ENCODE data around the gene ST6GALNAC1.

- TF ChIP-seq RBBP5 (IDR thresholded peaks at IDR 0.05; ENCODE audit: borderline replicate concordance, low read depth, low read length) (no peak), YY1 (IDR thresholded peaks at IDR 0.05; ENCODE audit: low read depth, low read length) (no peak), CTCF (IDR thresholded peaks at IDR 0.05; ENCODE audit: control extremely low read depth in 1 of 3, insufficient read depth in 1 of 3, low read depth in 1 of 3, low read length in 3 of 3) (peak; percentile 92 to 95 (median 94))
Measured at GRCh38 chr17:76681222-76682137, 37.9 kb upstream of the ST6GALNAC1 start.
